Activated naive CD4-positive, alpha-beta T cell treated with anti-CD3 and anti-CD28 coated beads, Interleukin-2, amount 50 U/mL, for 24 hours (primary cell): ENCODE measurements around the gene SORL1.
"Not testable (repeated sequence)": the region's sequence is repeated elsewhere in the genome, so short reads cannot be mapped to it uniquely, and the experiment has no call there.

ENCODE experiments used
- H3K27ac Mint-ChIP-seq: one replicate; pipeline ENCODE4 v1.8.0; 2021; ENCODE audit warnings: mild to moderate bottlenecking, mixed read lengths
- H3K27me3 Mint-ChIP-seq: one replicate; pipeline ENCODE4 v1.8.0; 2021; ENCODE audit warnings: mixed read lengths
- H3K36me3 Mint-ChIP-seq: one replicate; pipeline ENCODE4 v1.8.0; 2021; ENCODE audit warnings: mixed read lengths
- H3K4me1 Mint-ChIP-seq: one replicate; pipeline ENCODE4 v1.8.0; 2021; ENCODE audit warnings: mixed read lengths
- H3K4me3 Mint-ChIP-seq: one replicate; pipeline ENCODE4 v1.8.0; 2021; ENCODE audit warnings: mild to moderate bottlenecking, mixed read lengths
- H3K9me3 Mint-ChIP-seq: one replicate; pipeline ENCODE4 v1.8.0; 2021; ENCODE audit warnings: mixed read lengths

The SORL1 gene, protein sequence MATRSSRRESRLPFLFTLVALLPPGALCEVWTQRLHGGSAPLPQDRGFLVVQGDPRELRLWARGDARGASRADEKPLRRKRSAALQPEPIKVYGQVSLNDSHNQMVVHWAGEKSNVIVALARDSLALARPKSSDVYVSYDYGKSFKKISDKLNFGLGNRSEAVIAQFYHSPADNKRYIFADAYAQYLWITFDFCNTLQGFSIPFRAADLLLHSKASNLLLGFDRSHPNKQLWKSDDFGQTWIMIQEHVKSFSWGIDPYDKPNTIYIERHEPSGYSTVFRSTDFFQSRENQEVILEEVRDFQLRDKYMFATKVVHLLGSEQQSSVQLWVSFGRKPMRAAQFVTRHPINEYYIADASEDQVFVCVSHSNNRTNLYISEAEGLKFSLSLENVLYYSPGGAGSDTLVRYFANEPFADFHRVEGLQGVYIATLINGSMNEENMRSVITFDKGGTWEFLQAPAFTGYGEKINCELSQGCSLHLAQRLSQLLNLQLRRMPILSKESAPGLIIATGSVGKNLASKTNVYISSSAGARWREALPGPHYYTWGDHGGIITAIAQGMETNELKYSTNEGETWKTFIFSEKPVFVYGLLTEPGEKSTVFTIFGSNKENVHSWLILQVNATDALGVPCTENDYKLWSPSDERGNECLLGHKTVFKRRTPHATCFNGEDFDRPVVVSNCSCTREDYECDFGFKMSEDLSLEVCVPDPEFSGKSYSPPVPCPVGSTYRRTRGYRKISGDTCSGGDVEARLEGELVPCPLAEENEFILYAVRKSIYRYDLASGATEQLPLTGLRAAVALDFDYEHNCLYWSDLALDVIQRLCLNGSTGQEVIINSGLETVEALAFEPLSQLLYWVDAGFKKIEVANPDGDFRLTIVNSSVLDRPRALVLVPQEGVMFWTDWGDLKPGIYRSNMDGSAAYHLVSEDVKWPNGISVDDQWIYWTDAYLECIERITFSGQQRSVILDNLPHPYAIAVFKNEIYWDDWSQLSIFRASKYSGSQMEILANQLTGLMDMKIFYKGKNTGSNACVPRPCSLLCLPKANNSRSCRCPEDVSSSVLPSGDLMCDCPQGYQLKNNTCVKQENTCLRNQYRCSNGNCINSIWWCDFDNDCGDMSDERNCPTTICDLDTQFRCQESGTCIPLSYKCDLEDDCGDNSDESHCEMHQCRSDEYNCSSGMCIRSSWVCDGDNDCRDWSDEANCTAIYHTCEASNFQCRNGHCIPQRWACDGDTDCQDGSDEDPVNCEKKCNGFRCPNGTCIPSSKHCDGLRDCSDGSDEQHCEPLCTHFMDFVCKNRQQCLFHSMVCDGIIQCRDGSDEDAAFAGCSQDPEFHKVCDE (N-terminal part only)

DNA sequence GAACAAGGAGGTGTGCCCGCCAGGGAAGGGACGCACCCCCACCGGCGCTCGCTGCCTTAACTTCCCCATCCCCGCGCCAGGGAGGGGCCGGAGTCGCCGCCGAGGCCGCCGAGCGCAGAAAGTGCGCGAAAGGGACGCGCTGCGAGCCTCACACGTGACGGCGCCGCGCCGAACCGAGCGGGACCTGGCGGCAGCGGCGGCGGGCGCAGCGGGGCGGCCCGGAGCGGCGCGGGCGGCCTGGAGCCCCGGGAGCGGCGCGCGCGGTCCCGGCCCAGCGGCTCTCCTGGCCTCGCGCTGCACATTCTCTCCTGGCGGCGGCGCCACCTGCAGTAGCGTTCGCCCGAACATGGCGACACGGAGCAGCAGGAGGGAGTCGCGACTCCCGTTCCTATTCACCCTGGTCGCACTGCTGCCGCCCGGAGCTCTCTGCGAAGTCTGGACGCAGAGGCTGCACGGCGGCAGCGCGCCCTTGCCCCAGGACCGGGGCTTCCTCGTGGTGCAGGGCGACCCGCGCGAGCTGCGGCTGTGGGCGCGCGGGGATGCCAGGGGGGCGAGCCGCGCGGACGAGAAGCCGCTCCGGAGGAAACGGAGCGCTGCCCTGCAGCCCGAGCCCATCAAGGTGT is at the start of gene SORL1:
Gene SORL1, plus strand, starts transcription at position 329 of the 623 bp plus-strand sequence. Its CDS starts 18 bp downstream, at position 347.
- Mint-ChIP-seq H3K4me1 (peaks cover 89% of the 10 kb centered on the region), H3K36me3 (peaks cover 9% of the 10 kb centered on the region)

DNA sequence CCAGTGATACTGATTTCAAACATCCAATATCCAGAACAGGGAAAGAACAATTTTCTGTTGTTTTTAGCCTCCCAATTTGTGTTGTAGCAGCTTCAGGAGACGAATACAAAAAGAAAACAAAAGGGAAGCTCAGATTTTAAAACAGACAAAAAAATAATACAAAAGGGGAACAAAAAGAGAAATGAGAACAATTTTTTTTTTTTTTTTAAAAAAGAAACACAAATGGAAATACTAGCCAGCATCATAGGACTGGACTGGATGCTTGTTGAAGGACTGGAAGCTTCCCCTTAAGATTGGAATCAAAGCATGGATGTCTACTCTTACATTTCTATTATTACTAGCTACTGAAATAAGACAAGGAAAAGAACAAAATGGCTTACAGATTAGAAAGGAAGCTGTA is 46.5 kb upstream of the SORL1 start:
- Mint-ChIP-seq H3K27ac (no peak overlapping the region), H3K27me3 (no peaks in the 10 kb centered on the region), H3K4me3 (no peak overlapping the region), H3K4me1 (peaks cover 15% of the 10 kb centered on the region), H3K9me3 (no peaks in the 10 kb centered on the region), H3K36me3 (peaks cover 5% of the 10 kb centered on the region)

More for the DNA sequence above, at the start of gene SORL1:
- Mint-ChIP-seq H3K27ac (peak within 1 kb of the TSS; percentile 99), H3K4me3 (peak within 1 kb of the TSS; percentile 97), H3K27me3 (no peaks in the 10 kb centered on the region), H3K9me3 (no peaks in the 10 kb centered on the region)

DNA sequence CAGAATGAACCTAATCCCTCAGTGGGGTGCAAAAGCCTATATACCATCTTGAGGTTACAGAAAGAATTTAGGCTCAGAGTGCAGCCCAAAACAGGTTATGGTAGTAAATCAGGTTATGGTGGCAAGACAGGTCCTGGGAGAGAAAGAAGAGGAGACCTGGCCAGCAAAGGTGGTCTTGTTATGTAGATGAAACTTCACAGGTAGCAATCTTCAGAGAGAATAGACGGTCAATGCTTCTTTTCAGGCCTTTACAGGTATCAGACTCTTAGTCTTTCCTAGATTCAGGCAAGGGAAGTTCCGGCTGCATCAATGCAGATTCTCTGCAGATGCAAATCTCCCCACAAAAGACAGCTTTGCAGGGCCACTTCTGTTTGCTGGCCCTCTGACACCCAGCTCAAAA is 45.8 kb upstream of the SORL1 start:
- no peaks in the 10 kb centered on the region for H3K9me3 Mint-ChIP-seq
- no peaks in the 10 kb centered on the region for H3K27me3 Mint-ChIP-seq
- peaks cover 17% of the 10 kb centered on the region for H3K4me1 Mint-ChIP-seq
- no peak overlapping the region for H3K4me3 Mint-ChIP-seq
- peaks cover 5% of the 10 kb centered on the region for H3K36me3 Mint-ChIP-seq
- H3K27ac Mint-ChIP-seq: no peak overlapping the region

DNA sequence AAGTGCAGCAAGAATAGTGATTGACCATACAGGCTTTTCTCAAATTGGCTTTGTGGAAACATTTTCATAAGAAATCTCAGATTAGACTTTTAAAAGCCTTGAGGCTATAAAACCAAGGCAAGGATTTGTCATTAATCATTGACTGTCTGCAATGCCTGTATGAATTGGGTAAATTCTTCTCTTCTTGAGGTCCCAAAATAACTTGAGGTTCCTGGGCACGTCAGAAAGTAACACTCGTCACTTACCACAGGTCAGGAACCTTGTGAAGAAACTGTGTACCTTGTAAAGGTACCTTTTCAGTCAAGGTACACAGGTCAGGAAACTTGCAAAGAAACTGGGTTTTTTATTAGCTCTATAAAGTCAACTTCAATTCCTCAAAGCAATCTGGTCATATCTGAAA is 43.3 kb upstream of the SORL1 start:
- Mint-ChIP-seq H3K36me3 (peaks cover 2% of the 10 kb centered on the region), H3K27ac (no peak overlapping the region), H3K9me3 (no peaks in the 10 kb centered on the region), H3K4me1 (peaks cover 27% of the 10 kb centered on the region), H3K27me3 (no peaks in the 10 kb centered on the region), H3K4me3 (no peak overlapping the region)

DNA sequence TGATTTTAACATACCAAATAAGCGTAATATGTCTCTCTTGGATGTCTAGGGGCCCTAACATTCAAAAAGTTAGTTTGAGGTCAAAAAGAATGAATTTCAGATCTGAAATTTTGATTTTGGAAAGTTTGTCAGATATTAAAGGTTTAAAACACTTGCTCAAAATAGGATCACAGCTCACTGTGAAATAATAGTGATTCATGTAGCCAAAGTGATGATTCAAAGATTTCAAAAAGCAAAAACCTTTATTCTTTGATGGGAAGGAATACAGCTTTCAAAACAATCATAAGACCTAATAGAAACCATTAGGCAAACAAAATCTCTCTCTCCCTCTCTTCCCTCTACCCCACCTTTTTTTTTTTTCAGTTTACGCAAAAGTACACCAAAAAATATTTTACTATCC is 42.1 kb upstream of the SORL1 start:
- Mint-ChIP-seq H3K4me1 (peaks cover 31% of the 10 kb centered on the region), H3K4me3 (peak overlapping the region; percentile 15)
- H3K27me3 Mint-ChIP-seq, H3K27ac Mint-ChIP-seq, H3K9me3 Mint-ChIP-seq, H3K36me3 Mint-ChIP-seq: not testable (repeated sequence)

DNA sequence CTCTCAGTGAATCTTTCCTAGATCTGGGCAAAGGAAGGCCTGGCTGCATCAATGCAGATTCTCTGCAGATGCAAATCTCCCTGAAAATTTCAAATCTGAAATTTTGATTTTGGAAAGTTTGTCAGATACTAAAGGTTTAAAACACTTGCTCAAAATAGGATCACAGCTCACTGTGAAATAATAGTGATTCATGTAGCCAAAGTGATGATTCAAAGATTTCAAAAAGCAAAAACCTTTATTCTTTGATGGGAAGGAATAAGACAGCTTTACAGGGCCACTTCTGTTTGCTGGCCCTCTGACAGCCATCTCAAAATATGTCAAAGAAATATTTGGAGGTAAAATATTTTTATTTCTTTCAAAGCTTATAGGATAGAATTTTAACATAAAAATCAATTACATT is 40.8 kb upstream of the SORL1 start:
- not testable (repeated sequence) for H3K9me3 Mint-ChIP-seq, H3K27ac Mint-ChIP-seq, H3K27me3 Mint-ChIP-seq, H3K36me3 Mint-ChIP-seq, H3K4me3 Mint-ChIP-seq
- peaks cover 38% of the 10 kb centered on the region for H3K4me1 Mint-ChIP-seq

DNA sequence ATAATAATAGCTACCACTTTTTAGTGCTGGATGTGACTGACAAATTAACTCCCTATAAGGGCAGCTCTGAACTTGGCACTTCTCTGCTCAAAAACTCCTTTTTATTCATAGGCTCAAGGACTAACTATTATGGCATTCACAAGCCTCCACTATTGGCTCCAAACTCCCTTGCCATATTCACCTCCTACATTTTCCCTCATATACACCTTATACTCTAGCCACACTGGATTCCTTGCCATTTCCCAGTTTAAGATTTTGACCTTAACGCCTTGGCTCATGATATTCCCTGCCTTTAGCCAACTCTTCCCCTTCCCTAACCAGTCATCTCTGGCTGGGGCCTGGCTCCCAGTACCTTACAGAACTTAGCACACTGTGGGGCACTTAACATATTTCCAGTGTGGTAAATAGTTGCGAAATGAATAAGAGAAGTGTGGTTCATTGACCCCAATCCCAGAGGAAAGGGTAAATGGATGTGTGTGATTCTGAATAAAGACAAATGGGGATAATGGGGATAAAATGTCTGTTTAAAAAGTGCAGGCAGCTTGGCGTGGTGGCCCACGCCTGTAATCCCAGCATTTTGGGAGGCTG is 40.0 kb upstream of the SORL1 start:
- Mint-ChIP-seq H3K9me3 (no peaks in the 10 kb centered on the region), H3K27me3 (no peaks in the 10 kb centered on the region), H3K27ac (peak overlapping the region; percentile 68), H3K4me3 (no peak overlapping the region), H3K4me1 (peaks cover 43% of the 10 kb centered on the region), H3K36me3 (no peaks in the 10 kb centered on the region)

DNA sequence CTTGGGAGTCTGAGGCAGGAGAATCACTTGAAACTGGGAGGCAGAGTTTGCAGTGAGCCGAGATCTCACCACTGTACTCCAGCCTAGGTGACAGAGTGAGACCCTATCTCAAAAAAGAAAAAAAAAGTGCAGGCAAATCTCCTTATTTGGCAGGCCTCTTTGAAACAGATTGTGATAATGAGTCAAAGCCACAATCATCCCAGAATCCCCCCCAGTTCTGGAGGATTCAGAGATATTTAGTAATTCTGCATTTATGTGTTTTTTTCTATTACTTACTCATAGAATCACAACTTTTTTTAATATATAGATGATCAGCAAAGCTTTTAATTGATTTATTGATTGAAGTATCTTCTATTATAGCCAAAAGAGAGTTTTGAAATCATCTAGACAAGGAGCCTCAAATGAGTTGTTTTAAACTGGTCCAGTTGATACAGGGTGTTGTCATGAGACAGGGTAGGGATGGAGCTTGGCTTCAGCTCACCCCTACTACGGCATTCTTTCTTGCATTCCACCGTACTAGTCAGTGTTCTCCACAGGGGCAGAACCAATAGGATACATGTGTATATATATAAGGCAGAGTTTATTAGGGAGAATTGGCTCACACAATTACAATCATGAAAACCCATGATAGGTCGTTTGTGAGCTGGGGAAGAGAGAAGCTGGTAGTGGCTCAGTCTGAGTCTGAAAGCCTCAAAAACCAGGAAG is 39.3 kb upstream of the SORL1 start:
- Mint-ChIP-seq H3K36me3 (no peaks in the 10 kb centered on the region), H3K4me1 (peaks cover 46% of the 10 kb centered on the region), H3K27ac (no peak overlapping the region), H3K9me3 (no peaks in the 10 kb centered on the region), H3K27me3 (no peaks in the 10 kb centered on the region), H3K4me3 (no peak overlapping the region)

DNA sequence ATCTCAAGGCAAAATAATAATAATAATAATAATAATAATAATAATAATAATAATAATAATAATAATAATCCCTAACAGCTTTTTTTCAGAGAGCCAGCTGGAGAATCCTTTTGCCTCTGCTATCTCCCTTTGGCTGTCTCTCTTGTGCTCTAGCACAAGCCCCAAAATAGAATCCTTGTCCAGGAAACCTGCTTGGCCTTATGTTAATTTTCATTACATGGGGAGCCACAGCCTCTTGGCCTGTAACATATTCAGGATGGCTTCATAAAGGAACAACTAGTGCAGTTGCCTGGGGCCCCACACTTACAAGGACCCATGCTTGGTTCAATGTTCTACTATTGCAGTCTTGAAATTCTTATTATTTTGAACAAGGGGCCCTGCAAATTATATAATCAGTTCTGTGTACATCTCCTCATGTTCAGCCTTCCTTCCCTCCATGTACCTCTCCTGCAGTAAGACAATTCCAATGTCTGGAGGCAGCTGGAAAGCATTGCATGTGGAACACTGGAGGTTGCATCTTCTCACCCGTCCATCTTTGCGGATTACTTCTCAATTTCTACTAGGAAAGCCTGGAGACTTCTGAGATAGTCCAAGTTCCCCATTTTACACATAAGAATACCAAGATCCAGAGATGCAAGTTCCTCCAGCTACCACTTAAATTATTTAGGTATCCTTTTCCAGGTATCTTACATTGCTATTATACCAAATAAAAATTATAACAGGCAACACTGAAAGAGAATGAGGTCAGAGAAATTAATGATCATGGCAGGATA is 37.8 kb upstream of the SORL1 start:
- H3K4me3 Mint-ChIP-seq: no peak overlapping the region
- H3K4me1 Mint-ChIP-seq: peaks cover 57% of the 10 kb centered on the region
- no peaks in the 10 kb centered on the region for H3K36me3 Mint-ChIP-seq
- no peaks in the 10 kb centered on the region for H3K9me3 Mint-ChIP-seq
- no peak overlapping the region for H3K27ac Mint-ChIP-seq
- no peaks in the 10 kb centered on the region for H3K27me3 Mint-ChIP-seq

DNA sequence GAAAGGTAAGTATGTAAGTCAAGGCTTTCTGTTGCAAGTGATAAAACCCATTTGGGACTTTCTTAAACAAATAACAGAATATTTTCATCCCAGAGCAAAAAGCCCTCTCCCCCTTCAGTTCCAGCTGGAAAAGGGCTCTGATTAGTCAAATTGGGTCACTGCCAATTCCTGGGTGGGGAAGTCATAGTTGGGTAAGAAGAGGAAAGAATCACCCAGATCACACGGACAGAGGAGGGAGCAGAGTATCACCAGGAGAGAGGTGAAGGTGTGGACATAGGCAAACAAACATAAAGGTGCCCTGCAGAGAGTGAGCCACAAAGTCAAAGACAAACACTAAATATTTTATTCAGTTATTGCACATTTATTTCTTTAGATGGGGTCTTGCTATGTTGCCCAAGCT is 36.3 kb upstream of the SORL1 start:
- Mint-ChIP-seq H3K4me3 (no peak overlapping the region), H3K9me3 (no peaks in the 10 kb centered on the region), H3K36me3 (no peaks in the 10 kb centered on the region), H3K27me3 (no peaks in the 10 kb centered on the region), H3K4me1 (peaks cover 61% of the 10 kb centered on the region), H3K27ac (peak overlapping the region; percentile 4)

DNA sequence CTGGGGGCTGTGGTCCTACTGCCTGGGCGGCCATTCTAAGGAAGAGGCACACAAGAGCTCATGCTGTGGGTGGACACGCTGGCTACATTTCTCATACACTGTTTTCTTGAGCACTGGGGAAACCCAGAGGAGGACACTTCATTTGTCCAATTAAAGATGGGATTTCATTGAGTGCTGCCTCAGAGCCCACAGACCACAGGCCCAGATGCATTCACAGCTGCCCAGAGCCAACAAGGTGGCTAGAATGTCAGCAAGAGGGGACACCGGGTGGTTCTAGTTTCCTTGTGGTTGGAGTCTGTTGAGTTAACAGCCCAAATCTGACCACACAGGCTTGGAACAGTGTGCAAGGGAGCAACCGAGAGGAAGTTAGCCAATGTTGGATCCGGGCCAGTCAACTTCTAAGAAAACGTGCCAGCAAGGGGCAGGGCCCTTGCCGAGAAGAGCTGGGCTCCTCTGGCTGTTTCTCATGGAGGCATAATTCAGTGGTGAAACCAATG is 35.0 kb upstream of the SORL1 start:
- H3K27ac Mint-ChIP-seq: peak overlapping the region; percentile 79
- no peaks in the 10 kb centered on the region for H3K9me3 Mint-ChIP-seq
- no peaks in the 10 kb centered on the region for H3K36me3 Mint-ChIP-seq
- H3K27me3 Mint-ChIP-seq: no peaks in the 10 kb centered on the region
- peak overlapping the region; percentile 39 for H3K4me3 Mint-ChIP-seq
- peaks cover 72% of the 10 kb centered on the region for H3K4me1 Mint-ChIP-seq

DNA sequence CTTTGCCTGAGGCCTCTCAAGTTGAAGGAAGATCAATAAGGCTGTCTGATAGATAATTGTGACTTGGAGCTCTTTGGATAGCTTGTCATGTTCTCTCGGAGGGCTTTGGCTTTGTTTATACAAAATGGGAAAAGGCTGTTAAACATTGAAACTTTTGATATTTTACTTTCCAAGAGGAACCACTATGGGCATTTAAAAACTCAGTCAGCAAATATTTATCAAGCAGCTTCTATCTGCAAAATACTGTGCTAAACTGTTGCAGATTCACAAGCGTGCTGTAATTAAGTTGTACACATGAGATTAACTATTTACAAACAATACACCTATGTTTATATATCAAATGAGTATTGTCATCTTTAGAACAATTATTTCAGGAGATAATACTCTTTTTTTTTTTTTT is 34.5 kb upstream of the SORL1 start:
- peak overlapping the region; percentile 79 for H3K27ac Mint-ChIP-seq
- peaks cover 74% of the 10 kb centered on the region for H3K4me1 Mint-ChIP-seq
- peak overlapping the region; percentile 39 for H3K4me3 Mint-ChIP-seq
- no peaks in the 10 kb centered on the region for H3K27me3 Mint-ChIP-seq
- no peaks in the 10 kb centered on the region for H3K9me3 Mint-ChIP-seq
- H3K36me3 Mint-ChIP-seq: no peaks in the 10 kb centered on the region

DNA sequence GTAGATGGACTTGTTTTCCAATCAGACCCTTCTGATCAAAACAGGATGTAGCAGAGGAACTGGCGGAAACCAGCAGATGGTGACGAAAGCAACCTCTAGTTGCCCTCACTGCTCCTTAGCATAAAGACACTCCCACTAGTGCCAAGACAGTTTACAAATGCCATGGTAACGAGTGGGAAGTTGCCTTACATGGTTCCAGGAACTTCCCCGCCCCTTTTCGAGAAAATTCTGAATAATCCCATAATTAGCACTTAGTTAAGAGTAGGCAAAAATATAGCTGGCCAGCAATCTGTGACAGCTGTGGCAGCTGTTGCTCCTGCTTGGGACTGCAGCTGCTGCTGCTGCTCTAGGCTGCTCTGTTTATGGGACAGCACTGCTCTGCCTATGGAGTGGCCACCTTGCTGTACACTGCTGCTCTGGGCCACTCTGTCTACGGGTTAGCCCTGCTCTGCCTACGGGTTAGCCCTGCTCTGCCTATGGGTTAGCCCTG is 33.4 kb upstream of the SORL1 start:
- Mint-ChIP-seq H3K36me3 (no peaks in the 10 kb centered on the region), H3K27me3 (no peaks in the 10 kb centered on the region), H3K9me3 (peaks cover 2% of the 10 kb centered on the region), H3K4me3 (peak overlapping the region; percentile 15), H3K27ac (no peak overlapping the region), H3K4me1 (peaks cover 79% of the 10 kb centered on the region)
